ENCODE data around the gene PCSK6.

PCSK6 gene

GRCh38 chr15:101317336-101317872, 172.1 kb downstream of the PCSK6 start:
- Histone ChIP-seq H3K4me3 (no peak overlapping the region), H3K9me3 (no peaks in the 10 kb centered on the region), H3K27ac (no peak overlapping the region), H3K27me3 (peaks cover 0 to 12% of the 10 kb centered on the region in 2 donors), H3K36me3 (no peaks in the 10 kb centered on the region), H3K4me1 (no peaks in the 10 kb centered on the region)
- DNase-seq, result no peak
- TF ChIP-seq CTCF (IDR thresholded peaks at IDR 0.05), result no peak
- intact Hi-C loops (cut with DNase I; ENCODE audit: low total_unique reads), result no loop called here

GRCh38 chr15:101316529-101316928, 173.0 kb downstream of the PCSK6 start:
- H3K9me3 ChIP-seq, result no peaks in the 10 kb centered on the region
- no peaks in the 10 kb centered on the region for H3K36me3 ChIP-seq
- H3K4me1 ChIP-seq, result no peaks in the 10 kb centered on the region
- intact Hi-C loops (cut with DNase I; ENCODE audit: low total_unique reads), result no loop called here
- H3K27me3 ChIP-seq, result peaks cover 0 to 12% of the 10 kb centered on the region in 2 donors
- no peak overlapping the region for H3K27ac ChIP-seq
- TF ChIP-seq CTCF (IDR thresholded peaks at IDR 0.05), result no peak
- no peak for DNase-seq
- no peak overlapping the region for H3K4me3 ChIP-seq

- H3K36me3 ChIP-seq, result no peaks in the 10 kb centered on the region
- H3K4me3 ChIP-seq, result no peak overlapping the region
- H3K27ac ChIP-seq, result no peak overlapping the region
- peaks cover 0 to 9% of the 10 kb centered on the region in 2 donors for H3K27me3 ChIP-seq
- intact Hi-C loops (cut with DNase I; ENCODE audit: low total_unique reads), result no loop called here
- H3K9me3 ChIP-seq, result no peaks in the 10 kb centered on the region
- no peaks in the 10 kb centered on the region for H3K4me1 ChIP-seq
- TF ChIP-seq CTCF (IDR thresholded peaks at IDR 0.05), result no peak
- no peak for DNase-seq
Measured at GRCh38 chr15:101315736-101316135, 173.8 kb downstream of the PCSK6 start.

GRCh38 chr15:101314336-101315125, 175.0 kb downstream of the PCSK6 start:
- no peaks in the 10 kb centered on the region for H3K4me1 ChIP-seq
- intact Hi-C loops (cut with DNase I; ENCODE audit: low total_unique reads), result no loop called here
- no peak for DNase-seq
- TF ChIP-seq CTCF (IDR thresholded peaks at IDR 0.05), result no peak
- H3K27ac ChIP-seq, result no peak overlapping the region
- H3K36me3 ChIP-seq, result no peaks in the 10 kb centered on the region
- peaks cover 0 to 4% of the 10 kb centered on the region in 2 donors for H3K27me3 ChIP-seq
- H3K4me3 ChIP-seq, result no peak overlapping the region
- H3K9me3 ChIP-seq, result no peaks in the 10 kb centered on the region

- intact Hi-C loops (cut with DNase I; ENCODE audit: low total_unique reads), result no loop called here
- no peak overlapping the region for H3K4me3 ChIP-seq
- no peaks in the 10 kb centered on the region for H3K36me3 ChIP-seq
- H3K9me3 ChIP-seq, result no peaks in the 10 kb centered on the region
- TF ChIP-seq CTCF (IDR thresholded peaks at IDR 0.05), result no peak
- H3K4me1 ChIP-seq, result no peaks in the 10 kb centered on the region
- no peak overlapping the region for H3K27ac ChIP-seq
- DNase-seq, result no peak
- peaks cover 0 to 12% of the 10 kb centered on the region in 2 donors for H3K27me3 ChIP-seq
Measured at GRCh38 chr15:101313041-101313761, 176.3 kb downstream of the PCSK6 start.
